GM18526 (cell line): ENCODE data around the gene WDR20.

Source experiments
- POLR2A ChIP-seq: IDR thresholded peaks from 3 replicates; pipeline ENCODE4 v1.6.1; 2011; ENCODE audit not compliant: insufficient read length; ENCODE audit errors: extremely low read depth

The WDR20 gene

GRCh38 chr14:102255401-102256190 lies 115.9 kb downstream of the WDR20 start:
- no peak for TF ChIP-seq POLR2A

DNA sequence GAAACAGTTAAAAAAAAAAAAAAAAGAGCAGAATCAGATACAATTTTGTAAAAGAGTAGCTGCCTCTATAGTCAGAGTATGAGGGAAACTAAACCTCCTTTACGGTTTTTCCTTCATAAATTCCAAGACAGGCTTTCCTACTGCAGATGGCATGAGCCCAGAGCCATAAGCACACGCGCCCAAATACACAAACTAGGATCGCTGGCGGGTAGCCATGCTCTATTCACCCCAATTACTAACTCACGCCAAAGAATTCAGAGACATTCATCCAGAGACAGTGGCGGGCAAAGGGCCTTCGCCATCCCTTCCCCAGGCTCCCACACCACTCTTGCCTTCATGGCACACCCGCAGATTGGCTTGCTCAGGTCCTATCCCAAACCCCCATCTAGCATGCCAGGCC lies 117.0 kb downstream of the WDR20 start:
- TF ChIP-seq POLR2A = no peak

GRCh38 chr14:102258136-102258535 lies 118.4 kb downstream of the WDR20 start:
- TF ChIP-seq POLR2A = no peak
